BE2C (cell line): ENCODE measurements around the gene JDP2.
A peak's percentile ranks its signal among the peaks of the same experiment; 100 is the strongest.

Source experiments
- DNase-seq: peaks from one replicate; pipeline ENCODE4 v3.0.0-alpha.2; 2020
- H3K27me3 ChIP-seq: fragments of 250-450 bp; sonication (Bioruptor Pico); 2 replicates; pipeline ENCODE4 v1.5.1; 2020; ENCODE audit warnings: mild to moderate bottlenecking
- H3K36me3 ChIP-seq: fragments of 250-450 bp; sonication (Bioruptor Pico); 2 replicates; pipeline ENCODE4 v1.5.1; 2020; ENCODE audit warnings: mild to moderate bottlenecking
- H3K4me1 ChIP-seq: fragments of 250-450 bp; sonication (Bioruptor Pico); 2 replicates; pipeline ENCODE4 v1.5.1; 2020
- H3K4me3 ChIP-seq: 2 replicates; pipeline ENCODE4 v1.5.1; 2011; ENCODE audit warnings: low read depth, low read length
- H3K9me3 ChIP-seq: fragments of 250-450 bp; sonication (Bioruptor Pico); 2 replicates; pipeline ENCODE4 v1.5.1; 2020
- CTCF ChIP-seq: IDR thresholded peaks from 2 replicates; pipeline ENCODE4 v1.5.1; 2012; ENCODE audit warnings: mild to moderate bottlenecking, low read depth, low read length

Gene JDP2

GRCh38 chr14:75452900-75453816, 25.3 kb downstream of the JDP2 start:
- Histone ChIP-seq H3K36me3 (no peaks in the 10 kb centered on the region), H3K4me1 (no peaks in the 10 kb centered on the region), H3K4me3 (no peak overlapping the region), H3K9me3 (no peaks in the 10 kb centered on the region), H3K27me3 (no peaks in the 10 kb centered on the region)
- no peak for DNase-seq
- no peak for TF ChIP-seq CTCF

GRCh38 chr14:75453817-75454434, 26.1 kb downstream of the JDP2 start:
- Histone ChIP-seq H3K9me3 (no peaks in the 10 kb centered on the region), H3K4me3 (no peak overlapping the region), H3K4me1 (no peaks in the 10 kb centered on the region), H3K27me3 (no peaks in the 10 kb centered on the region), H3K36me3 (no peaks in the 10 kb centered on the region)
- no peak for DNase-seq
- no peak for TF ChIP-seq CTCF

- no peaks in the 10 kb centered on the region for H3K9me3 ChIP-seq
- DNase-seq: peak; percentile 43
- no peaks in the 10 kb centered on the region for H3K27me3 ChIP-seq
- H3K4me1 ChIP-seq: no peaks in the 10 kb centered on the region
- H3K36me3 ChIP-seq: no peaks in the 10 kb centered on the region
- no peak for TF ChIP-seq CTCF
- H3K4me3 ChIP-seq: no peak overlapping the region
Observed at GRCh38 chr14:75454963-75455546, 27.2 kb downstream of the JDP2 start.

GRCh38 chr14:75456069-75456996, 28.5 kb downstream of the JDP2 start:
- H3K36me3 ChIP-seq: no peaks in the 10 kb centered on the region
- no peaks in the 10 kb centered on the region for H3K27me3 ChIP-seq
- no peak for TF ChIP-seq CTCF
- no peaks in the 10 kb centered on the region for H3K9me3 ChIP-seq
- H3K4me3 ChIP-seq: no peak overlapping the region
- DNase-seq: no peak
- H3K4me1 ChIP-seq: no peaks in the 10 kb centered on the region

- Histone ChIP-seq H3K9me3 (no peaks in the 10 kb centered on the region), H3K36me3 (no peaks in the 10 kb centered on the region), H3K4me1 (no peaks in the 10 kb centered on the region), H3K27me3 (no peaks in the 10 kb centered on the region), H3K4me3 (no peak overlapping the region)
- TF ChIP-seq CTCF: no peak
- no peak for DNase-seq
Observed at GRCh38 chr14:75456997-75457335, 29.1 kb downstream of the JDP2 start.
